GM19025 (cell line): ENCODE data around the gene ZBTB16.

Experiments
- ATAC-seq: cut with Tn5 transposase; IDR thresholded peaks from one replicate; pipeline ENCODE4 v1.9.1; 2021; ENCODE audit warnings: mild to moderate bottlenecking, low read depth, moderate library complexity; ENCODE audit not compliant: unreplicated experiment

Gene ZBTB16

GRCh38 chr11:114221037-114221436 lies 161.5 kb downstream of the ZBTB16 start:
- no peak for ATAC-seq

GRCh38 chr11:114225661-114226060 lies 166.2 kb downstream of the ZBTB16 start:
- ATAC-seq = no peak

- no peak for ATAC-seq
Observed at GRCh38 chr11:114226356-114226755, 166.8 kb downstream of the ZBTB16 start.

- ATAC-seq = no peak
Observed at GRCh38 chr11:114228435-114229411, 169.2 kb downstream of the ZBTB16 start.

- no peak for ATAC-seq
Observed at GRCh38 chr11:114230031-114230704, 170.7 kb downstream of the ZBTB16 start.

- no peak for ATAC-seq
Observed at GRCh38 chr11:114232400-114233059, 173.0 kb downstream of the ZBTB16 start.

- ATAC-seq = no peak
Observed at GRCh38 chr11:114233755-114234154, 174.2 kb downstream of the ZBTB16 start.

- no peak for ATAC-seq
Observed at GRCh38 chr11:114236829-114237228, 177.3 kb downstream of the ZBTB16 start.

GRCh38 chr11:114237321-114238280 lies 178.1 kb downstream of the ZBTB16 start:
- ATAC-seq = no peak

GRCh38 chr11:114239753-114240161 lies 180.2 kb downstream of the ZBTB16 start:
- no peak for ATAC-seq

- no peak for ATAC-seq
Observed at GRCh38 chr11:114242032-114242431, 182.5 kb downstream of the ZBTB16 start.

- ATAC-seq = no peak
Observed at GRCh38 chr11:114243461-114244372, 184.2 kb downstream of the ZBTB16 start.

- ATAC-seq = no peak
Observed at GRCh38 chr11:114244726-114245394, 185.3 kb downstream of the ZBTB16 start.

- ATAC-seq = no peak
Observed at GRCh38 chr11:114246321-114247069, 187.0 kb downstream of the ZBTB16 start.

GRCh38 chr11:114247070-114247789 lies 187.7 kb downstream of the ZBTB16 start:
- ATAC-seq = no peak

GRCh38 chr11:114250180-114250579 lies 190.7 kb downstream of the ZBTB16 start:
- no peak for ATAC-seq
